HG02884 (cell line): ENCODE measurements around the gene GFRA1.
"Not testable (repeated sequence)": the region's sequence is repeated elsewhere in the genome, so short reads cannot be mapped to it uniquely, and the experiment has no call there.

Experiments used
- ATAC-seq: cut with Tn5 transposase; IDR thresholded peaks from one replicate; pipeline ENCODE4 v1.9.1; 2021; ENCODE audit warnings: mild to moderate bottlenecking, moderate library complexity; ENCODE audit not compliant: unreplicated experiment

Gene GFRA1

DNA sequence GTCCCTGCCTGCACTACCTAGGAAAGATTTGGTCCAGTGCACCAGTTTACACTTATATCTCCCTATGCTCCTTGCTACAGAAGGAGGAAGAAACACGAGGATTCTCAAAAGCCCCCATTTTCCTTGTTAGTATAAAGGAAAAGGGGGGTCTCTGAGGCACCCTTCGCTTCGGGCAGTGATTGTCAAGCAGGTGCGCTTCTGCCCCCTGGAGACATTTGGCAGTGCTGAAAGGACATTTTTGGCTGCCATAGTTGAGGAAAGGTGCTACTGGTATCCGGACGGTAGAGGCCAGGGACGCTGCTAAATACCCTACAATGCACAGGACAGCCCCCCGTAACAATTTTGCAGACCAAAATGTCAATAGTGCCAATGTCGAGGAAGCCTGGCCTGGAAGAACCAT is 193.7 kb downstream of the GFRA1 start:
- no peak for ATAC-seq

DNA sequence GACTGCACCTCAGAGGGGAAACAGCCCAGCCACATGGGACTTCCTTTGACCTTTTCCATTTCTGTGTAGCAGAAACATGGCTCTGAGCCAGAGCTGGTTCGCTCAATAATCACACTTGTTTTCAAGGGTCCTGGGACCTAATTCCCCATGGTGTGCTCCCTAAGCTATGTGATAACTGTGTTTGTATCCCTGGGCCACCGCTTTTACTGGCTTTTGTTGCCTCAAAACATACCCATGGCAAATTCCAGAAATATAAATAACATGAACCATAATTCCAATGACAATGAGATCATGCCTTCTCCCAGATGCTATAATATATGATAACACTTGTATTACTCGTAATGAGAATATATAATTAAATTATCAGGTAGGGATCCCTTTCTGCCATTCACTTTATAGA is 196.4 kb downstream of the GFRA1 start:
- no peak for ATAC-seq

DNA sequence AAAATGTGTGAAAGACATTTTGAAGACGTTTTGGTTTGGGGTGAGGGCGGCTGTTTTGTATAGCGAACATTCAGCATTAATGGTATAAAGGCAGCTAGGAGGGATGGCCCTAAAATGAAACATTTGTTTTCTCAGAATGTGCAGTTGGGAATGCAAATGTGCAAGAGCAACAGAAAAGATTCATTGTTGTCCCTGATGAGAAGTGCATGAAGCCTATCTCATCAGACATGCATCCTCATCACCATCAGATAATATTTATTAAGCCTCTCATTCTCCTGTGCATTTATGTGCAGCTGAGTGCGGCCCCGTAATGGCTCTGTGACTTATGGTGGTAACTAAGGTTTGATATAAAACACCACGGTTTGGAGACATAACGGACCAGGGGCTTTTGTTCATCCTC is 199.5 kb downstream of the GFRA1 start:
- ATAC-seq, result no peak

DNA sequence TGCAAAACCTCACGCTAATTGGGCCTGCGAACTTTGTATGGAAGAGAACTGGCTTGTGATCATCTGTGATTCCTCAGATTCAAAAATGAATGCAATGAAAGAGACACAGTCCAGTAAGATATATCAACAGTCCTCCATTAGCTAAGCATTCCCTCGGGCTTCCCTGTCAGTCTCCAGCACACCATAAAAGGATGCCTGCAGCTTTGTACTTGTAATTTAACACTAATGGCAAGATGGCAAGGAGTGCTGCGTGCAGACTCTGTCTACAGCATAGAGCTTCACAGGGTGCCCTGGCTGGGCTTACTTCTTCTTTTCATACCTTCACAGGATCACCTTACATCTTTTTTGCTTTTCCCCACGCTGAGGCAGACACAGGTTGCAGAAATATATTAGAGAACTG is 200.0 kb downstream of the GFRA1 start:
- no peak for ATAC-seq

DNA sequence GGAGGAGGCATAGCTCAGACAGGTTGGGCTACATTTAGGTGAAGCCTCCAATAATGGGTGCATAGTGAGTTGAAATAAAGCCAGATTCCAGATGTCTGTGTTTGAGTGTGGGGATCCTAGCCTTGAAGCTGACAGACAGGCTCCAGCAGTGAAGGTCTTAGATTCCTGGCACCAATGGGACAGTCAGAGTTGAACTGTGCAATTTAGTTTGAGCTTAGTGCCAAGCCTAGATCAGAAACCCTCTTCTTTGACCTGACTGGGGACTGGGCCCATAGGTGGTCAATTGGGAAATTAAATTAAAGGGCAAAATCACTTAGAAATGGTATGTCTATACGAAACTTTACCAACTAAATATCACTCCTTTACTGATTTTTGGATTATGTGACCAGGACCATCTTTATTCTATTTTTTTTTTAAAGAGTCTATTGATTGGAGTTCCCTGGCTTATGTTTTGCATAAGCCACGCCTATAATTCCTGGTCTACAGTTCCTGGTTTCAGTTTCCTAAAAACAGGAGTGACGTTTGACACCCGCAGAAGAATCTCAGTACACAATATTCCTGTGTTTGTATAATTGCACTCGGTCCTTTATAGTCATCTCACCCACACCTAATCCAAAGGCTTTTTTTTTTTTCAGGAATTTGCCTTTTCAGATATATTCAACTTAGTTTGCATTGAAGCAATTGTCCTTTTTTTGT is 201.4 kb downstream of the GFRA1 start:
- ATAC-seq, result no peak

DNA sequence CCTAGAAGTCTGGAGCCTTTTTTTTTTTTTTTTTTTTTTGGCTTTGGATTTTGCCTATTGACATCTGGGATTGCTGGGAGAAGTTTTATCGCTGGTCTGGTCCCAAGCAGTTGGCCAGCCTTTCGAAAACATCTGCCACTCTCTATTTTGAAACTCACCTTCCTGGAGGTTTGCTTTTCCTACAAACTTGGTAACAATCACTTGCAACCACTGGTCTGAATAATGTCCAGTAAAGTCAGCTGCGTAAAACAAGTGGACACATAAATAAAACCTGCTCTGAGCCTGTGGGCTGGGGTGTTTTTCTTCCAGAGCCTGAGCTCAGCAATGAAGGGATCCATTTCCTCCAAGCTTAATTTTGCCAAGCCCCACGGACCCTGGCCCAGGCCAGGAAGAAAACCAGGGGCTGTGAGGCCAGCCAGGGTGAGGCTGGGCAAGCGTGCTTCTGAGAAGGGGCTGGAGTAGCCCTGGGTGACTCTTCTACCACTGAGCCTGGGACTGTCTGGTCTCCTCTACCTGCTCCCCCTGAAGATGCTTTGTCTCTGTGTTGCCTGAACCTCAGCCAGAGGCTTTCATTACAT is 202.2 kb downstream of the GFRA1 start:
- ATAC-seq, result no peak

DNA sequence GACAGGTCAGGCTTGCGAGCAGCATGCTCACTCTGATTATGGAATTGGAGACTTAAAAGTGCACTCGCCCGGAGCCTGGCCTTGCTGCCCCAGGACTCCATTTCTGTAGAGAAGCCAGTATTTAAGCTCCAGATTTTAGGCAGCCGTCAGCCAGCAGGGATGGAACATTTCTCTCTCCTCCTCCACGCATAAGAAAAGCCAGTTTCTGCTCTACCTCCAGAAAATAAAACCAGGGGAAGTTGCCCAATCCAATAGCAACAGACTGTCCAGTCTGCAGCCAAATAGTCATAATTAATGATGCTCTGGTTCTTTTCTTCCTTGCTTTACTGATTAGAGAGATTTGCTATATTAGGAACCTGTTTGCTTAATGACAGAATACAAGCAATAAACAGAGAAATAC is 203.2 kb downstream of the GFRA1 start:
- ATAC-seq, result no peak

DNA sequence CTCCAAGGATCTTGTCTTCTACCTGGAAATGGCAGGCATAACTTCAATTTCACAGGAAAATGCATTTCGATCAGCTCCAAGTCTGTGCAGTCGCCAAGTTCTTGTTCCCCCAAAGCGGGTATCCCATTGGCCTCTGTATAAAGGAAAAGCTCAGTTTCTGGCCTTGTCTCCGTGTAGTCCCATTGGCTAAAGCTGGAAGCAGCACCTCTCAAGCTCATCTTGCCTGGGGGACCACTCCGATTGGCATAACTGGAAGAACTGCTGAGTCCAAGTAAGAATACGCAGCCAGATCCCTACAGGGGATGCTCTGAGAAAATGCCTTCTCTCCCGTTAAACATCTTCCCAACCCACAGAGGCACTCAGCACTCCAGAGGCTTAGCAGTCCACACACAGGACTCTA is 205.2 kb downstream of the GFRA1 start:
- no peak for ATAC-seq

DNA sequence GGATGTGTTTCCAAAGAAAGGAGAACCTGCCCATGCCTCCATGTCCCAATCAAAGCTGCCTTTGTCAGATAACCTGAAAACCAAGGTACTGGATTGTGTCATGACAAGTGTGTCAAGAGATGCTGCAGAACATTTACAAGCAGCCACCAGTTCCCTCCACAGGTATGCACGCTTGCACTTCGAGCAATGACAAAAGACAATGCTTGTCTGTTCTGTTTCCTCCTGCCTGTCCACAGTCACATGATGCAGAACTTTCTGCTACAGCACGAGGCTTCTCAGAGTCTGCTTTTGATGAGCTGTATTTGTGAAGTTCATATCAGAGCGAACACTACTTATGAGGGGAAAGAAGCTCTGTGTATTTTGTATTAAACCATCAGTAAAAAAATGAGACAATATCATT is 209.9 kb downstream of the GFRA1 start:
- no peak for ATAC-seq

DNA sequence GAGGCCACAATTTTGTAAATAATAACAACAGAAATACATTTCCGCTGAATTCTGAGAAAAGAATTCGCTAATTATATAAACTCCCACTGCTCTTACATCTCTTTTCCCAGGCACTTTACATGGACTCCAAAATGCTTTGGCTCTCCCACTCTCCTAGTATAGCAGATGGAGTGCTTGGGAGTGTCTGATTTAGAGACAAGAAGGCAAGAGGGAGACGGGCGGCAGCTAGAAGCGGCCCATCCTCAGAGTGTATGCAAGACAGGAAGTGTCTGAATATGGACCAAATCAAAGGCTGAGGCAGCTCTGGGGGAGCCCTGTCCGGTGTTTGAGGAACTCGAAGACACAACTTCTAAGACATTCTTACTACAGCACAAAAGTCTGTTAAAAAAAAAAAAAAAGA is 212.1 kb downstream of the GFRA1 start:
- ATAC-seq, result no peak

DNA sequence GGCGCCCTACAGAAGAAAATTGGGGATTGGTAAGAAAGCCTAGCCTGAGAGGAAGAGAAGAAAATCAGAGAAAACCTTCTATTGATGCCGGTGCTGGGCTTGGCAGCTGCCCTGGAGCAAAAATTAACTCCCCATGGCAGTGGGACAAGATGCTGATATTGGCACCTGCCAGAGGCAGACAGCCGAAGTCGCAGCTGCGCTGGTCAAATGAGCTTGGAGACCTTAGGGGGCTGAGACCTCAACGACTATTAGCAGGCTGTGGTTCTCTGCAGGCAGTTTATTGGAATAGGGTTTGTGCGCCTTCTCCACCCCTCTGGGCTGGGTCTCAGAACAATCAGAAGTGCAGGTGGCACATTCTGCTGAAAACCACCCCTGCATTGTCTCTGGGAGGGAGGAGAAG is 213.7 kb downstream of the GFRA1 start:
- ATAC-seq, result no peak

DNA sequence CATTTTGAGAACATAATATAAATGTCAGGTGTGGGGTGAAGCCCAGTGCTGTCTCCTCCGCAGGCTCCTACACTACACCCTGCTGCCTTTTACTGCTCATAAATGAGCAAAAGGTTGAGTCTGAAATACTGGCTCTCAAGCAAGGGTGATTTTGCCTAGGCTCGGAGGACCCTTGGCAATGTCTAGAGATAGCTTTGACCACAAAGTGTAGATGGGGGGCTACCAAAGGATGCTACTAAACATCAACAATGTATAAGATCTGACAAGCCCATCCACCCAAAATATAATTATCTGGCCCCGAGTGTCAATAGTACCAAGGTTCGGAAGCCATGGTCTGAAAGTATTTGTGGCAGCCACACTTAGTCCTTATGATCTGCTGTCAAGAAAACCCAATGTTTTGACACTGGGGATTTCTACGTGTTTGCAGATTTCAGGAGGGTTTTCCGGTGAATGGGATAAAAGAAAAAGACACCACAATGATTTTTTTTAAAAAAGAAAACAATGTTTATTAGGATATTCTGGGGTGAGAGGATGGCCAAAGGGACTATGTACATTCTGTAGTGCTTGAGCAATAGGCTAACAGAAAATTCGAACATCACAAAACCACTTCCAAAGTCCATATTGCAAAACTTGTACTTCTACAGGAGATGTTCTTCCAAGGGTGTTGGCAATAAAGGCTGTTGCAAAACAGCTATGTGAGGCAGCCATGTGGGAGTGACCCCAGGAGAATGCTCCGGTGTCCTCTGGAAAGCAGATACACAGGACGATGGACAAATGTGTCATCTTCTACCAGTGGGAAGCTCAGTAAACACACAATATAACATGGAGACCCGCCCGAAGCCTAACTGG is 216.3 kb downstream of the GFRA1 start:
- ATAC-seq, result no peak

DNA sequence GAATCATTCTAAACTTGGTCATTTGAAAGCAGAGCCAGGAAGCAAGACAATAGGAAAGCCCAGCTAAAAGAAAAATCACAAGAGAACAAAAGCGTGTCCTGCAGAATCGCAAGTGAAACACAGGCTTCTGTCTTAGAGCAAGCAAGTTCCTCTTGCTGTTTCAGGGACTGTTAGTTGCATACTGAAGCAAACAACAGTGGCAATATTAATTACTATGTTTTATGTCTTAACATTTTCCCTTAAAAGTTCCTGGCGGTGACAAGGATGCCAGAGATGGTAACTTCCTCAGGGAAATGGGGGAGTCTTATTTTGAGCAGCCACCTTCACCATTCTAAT is 217.1 kb downstream of the GFRA1 start:
- ATAC-seq, result no peak

DNA sequence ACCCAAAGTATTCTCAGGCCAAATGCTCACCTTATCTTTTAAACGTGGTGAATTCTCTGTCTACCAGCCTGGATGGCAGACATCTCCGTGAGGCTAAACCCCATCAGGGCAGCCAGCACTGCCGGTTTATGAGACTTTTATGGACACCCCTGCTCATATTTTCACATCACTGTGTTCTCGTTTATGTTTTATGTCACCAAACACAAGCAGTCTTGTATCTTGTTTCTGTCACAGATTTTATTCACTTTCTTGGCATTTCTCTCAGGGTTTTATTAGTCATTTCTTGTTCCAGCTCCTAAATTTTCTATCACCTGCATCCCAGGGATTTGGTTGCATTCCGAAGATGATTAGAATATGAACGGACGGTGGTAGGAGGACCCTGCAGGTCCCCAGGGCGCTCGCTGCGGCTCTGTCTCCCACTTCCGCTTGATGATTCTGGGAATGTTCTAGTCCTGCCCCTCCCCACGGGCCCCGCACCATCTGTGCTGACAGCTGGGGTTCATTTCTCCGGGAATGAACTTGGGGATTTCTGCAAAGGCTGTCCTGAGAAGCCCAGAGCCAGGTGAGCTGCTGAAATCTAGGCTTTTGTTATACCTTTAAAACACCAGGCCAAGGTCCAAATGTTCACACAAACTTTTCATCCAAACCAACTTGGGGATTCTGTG is 217.6 kb downstream of the GFRA1 start:
- ATAC-seq, result no peak

DNA sequence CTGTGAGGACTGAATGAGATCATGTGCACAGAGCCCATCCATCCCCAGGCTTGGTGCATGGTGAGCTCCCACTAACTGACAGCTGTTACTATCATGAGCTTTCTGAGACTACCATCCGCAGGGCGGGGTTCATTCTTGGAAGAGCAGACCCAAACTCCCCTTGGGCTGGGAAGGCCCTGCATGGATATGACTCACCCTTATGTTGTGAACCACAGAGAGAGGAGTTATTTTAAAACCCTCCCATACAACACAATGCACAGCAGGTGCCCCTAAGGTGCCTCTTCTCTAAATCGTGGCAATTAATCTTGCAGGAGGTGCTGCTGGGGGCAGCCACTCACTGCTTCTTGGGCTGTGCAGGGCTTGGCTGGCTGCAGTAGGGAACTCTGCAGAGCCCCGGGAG is 219.1 kb downstream of the GFRA1 start:
- no peak for ATAC-seq

DNA sequence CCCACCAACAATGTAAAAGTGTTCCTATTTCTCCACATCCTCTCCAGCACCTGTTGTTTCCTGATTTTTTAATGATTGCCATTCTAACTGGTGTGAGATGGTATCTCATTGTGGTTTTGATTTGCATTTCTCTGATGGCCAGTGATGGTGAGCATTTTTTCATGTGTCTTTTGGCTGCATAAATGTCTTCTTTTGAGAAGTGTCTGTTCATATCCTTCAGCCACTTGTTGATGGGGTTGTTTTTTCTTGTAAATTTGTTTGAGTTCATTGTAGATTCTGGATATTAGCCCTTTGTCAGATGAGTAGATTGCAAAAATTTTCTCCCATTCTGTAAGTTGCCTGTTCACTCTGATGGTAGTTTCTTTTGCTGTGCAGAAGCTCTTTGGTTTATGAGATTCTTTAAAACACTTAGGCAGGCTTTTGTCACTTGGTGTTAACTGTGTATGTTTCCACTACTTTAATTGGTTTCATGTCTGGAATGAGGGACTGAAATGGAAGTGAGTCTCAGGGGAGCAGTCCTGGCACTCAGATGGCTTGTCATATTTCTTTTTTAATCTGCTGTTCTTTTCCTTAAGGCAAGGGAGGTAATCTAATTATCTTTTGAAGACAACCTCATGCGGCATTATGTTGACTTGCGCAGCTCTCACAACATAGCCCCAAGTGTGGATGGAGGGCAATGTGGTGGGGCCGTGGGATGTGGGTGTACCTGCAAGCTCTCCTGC is 219.8 kb downstream of the GFRA1 start:
- not testable (repeated sequence) for ATAC-seq

DNA sequence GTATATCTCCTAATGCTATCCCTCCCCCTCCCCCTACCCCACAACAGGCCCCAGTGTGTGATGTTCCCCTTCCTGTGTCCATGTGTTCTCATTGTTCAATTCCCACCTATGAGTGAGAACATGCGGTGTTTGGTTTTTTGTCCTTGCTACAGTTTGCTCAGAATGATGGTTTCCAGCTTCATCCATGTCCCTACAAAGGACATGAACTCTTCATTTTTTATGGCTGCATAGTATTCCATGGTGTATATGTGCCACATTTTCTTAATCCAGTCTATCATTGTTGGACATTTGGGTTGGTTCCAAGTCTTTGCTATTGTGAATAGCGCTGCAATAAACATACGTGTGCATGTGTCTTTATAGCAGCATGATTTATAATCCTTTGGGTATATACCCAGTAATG is 220.5 kb downstream of the GFRA1 start:
- not testable (repeated sequence) for ATAC-seq

DNA sequence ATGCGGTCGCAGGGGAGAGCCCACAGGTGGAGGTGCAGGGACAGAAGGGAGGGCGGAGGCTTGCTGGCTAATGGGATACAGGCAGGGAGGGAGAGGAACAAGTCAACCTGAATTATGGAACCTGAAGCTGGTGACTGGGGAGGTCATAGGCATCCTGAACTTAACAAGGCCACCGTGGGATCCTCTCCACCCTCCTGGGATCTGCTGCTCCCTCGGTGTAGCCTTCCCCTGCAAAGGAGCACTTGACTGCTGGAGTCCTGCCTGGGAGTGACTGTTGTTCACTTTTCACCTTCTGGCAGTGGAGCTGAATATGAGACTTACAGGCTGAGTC is 223.1 kb downstream of the GFRA1 start:
- no peak for ATAC-seq

DNA sequence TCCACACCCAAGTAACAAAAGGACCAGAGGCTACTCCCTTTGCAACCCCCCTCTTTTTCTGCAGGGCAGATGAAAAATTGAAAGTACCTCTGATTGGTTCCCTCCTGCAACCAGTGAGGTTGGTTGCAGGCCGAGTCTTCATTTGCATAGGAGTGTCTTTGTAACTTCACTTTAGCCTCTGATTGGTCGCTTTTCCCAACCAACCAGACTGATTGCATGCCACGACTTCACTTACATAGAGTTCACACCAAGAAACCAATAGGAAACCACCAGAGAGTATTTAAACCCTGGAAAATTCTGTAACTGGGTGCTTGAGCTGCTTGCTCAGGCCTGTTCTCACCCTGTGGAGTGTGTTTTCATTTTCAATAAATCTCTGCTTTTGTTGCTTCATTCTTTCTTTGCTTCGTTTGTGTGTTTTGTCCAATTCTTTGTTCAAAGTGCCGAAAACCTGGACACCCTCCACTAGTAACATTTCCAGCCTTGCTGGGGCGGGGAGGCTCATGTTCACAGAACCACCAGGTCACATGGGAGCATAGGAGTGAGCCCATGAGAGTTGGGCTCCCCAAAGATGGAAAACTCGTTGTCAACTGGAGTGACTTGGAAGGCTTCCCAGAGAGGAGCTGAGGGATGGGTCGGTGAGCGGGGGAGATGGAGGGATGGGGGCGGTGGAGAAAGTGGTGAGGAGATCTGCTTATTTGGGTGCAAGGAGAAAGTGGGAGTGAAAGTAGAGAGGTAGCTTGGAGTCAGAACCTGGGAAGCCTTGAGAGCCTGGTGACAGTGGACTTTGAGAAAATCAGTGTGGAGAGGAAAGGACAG is 223.6 kb downstream of the GFRA1 start:
- no peak for ATAC-seq
